Adipose tissue (tissue), 3 donors: ENCODE data around the gene MCC. TPM values are rescaled to one million over a fixed set of nuclear protein-coding genes. Genes with fewer than 3 reads are reported as not detected.

Source experiments
- H3K27ac ChIP-seq: one replicate; pipeline ENCODE4 v1.5.1; 2013; ENCODE audit warnings: low read depth, low read length
- WGBS, 3 donors: extraction: QIAGEN DNeasy Blood & Tissue Kit; methylation state at CpG; one replicate each; pipeline ENCODE4 v1.1.7; 2013; 5-methylcytosine and 5-hydroxymethylcytosine counted together
- polyA plus RNA-seq, 3 donors: library from polyadenylated mRNA; stranded (reverse); fragments of 200-250 nt; gene quantifications; one replicate each; pipeline ENCODE4 v1.2.3, GENCODE V29; 2013
- donor health status: healthy with polysubstance abuse.
- donor health status: Bipolar disorder and iron deficiency.
- donor health status: healthy.

Gene MCC
- polyA plus RNA-seq, 3 donors = 2.2 to 8.0 (median 8.0) TPM

DNA sequence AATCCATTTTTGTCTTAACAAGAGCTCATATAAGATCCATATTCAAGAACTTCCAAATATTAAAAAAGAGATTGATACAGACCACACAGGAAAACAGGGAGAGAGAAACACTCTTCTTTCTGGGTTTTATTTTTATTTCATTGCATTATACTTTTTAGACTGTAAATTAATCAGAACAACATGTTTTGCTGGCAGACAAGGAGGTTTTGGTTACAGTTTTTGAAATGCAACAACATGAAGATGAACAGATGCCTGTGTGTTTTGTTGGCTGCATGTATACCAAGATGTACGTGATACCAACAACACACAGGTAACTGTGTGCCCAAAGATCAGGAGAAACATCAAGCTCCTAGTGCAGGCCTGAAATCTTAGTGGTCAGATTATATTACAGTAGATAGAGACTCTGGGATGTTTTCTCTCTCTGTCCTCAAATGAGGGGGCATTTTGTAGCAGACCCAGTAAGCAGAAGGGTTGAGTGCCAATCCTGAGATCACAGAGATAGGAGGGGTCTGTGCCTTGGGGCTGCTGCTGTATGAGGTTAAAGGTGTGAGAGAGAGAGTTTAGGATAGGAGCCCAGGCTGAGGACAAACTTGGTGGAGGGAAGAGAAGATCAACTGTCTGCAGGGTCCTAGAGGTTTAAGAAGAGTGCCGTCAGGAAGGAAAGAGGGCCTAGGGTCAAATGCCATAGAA lies 359.5 kb downstream of the MCC start:
- no peak overlapping the region for H3K27ac ChIP-seq
- WGBS, 3 donors = 41 to 47% (median 43%) methylated on average over 2 of the region's 2 CpGs

DNA sequence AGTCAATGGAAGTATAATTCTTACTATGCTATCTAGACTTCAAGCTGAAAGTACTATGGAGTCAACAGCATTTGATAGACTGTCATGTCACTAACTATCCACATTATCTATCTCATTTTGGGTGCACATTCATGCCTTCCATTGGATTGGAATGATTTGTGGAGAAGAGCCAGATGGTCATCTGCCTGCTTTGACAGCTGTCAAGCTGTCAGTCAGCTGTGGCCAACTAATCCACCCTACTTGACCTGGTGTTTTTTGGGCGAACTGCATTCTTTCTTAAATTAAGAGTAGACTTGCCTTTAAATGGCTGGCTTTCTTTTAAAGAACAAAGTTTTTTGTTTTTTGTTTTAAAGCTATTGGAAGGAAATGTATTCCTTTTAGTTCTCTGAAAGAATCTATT lies 360.2 kb downstream of the MCC start:
- H3K27ac ChIP-seq = no peak overlapping the region
- WGBS, 3 donors = 89 to 94% (median 93%) methylated on average over 1 of the region's 1 CpG

DNA sequence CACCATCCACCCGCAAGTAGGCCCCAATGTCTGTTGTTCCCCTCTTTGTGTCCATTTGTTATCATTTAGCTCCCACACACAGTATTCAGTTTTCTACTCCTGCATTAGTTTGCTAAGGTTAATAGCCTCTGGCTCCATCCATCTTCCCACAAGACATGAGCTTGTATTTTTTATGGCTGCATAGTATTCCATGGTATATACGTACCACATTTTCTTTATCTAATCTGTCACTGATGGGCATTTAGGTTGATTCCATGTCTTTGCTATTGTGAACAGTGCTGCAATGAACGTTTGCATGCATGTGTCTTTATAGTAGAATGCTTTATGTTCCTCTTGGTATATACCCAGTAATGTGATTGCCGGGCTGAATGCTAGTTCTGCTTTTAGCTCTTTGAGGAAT lies 361.2 kb downstream of the MCC start:
- H3K27ac ChIP-seq = no peak overlapping the region
- 67 to 72% (median 70%) methylated on average over 4 of the region's 4 CpGs for WGBS, 3 donors

- 48 to 60% (median 50%) methylated on average over 4 of the region's 4 CpGs for WGBS, 3 donors
- H3K27ac ChIP-seq = no peak overlapping the region
Measured at GRCh38 chr5:113125371-113125770, 362.9 kb downstream of the MCC start.

DNA sequence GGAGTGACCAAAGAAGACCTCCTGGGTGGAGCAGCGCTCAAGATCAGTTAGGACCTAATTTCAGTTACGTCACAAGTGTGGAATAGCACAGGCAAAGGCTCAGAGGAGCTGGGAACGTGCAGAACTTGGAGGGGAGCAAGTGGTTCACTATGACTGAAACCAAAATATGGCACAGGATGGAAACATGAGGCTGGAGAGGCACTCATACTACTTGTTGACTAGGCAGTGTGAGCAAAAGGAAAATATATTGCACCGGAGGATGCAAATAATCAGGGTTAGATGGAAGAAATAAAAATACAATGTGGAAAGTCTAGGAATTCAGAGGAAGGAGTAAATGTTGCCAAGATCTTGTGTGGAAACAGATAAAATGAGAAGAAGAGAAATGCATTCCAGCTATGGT lies 363.3 kb downstream of the MCC start:
- WGBS, 3 donors = 81 to 87% (median 84%) methylated on average over 4 of the region's 4 CpGs
- H3K27ac ChIP-seq = no peak overlapping the region

DNA sequence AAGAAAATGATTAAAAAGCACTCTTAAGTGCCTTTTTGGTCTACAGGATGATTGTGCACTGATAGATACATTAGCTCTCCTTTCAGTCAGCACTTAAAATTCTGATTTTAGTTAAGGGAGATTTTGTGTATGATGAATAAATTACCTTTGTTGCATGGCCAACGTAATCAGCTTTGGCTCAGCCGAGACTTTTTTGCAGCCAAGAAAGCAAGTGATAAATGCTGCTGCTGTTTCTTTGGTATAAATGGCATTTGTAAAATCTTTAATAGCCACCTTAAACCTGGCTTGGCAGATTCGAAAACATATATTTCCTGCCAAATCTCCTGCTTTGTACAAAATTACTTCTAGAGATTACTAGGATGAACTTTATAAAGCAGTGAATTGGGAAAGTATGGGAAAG lies 364.0 kb downstream of the MCC start:
- no peak overlapping the region for H3K27ac ChIP-seq
- 18 to 62% (median 52%) methylated on average over 3 of the region's 3 CpGs for WGBS, 3 donors

GRCh38 chr5:113123618-113124017 lies 364.6 kb downstream of the MCC start:
- 49 to 86% (median 83%) methylated on average over 4 of the region's 4 CpGs for WGBS, 3 donors

DNA sequence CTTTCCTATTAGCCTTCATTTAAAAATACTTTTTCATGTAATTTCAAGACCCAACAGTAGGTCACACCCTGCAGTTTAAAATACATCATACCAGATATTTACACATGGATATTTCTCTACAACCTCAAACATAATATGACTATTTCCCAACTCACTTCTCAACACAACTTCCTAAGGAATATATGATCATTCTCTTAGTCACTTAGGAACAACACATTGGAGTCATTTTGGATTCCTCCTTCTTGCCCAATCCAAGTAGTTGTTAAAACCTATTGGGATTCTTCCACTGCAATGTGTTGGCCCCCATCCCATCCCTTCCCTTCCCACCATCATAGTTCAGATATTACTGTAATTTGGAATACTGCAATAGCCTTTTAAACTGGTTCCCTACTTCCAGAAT lies 366.2 kb downstream of the MCC start:
- no peak overlapping the region for H3K27ac ChIP-seq

More at GRCh38 chr5:113123618-113124017, 364.6 kb downstream of the MCC start:
- no peak overlapping the region for H3K27ac ChIP-seq

GRCh38 chr5:113119246-113119924 lies 368.9 kb downstream of the MCC start:
- H3K27ac ChIP-seq = no peak overlapping the region
- WGBS, 3 donors = 49 to 71% (median 51%) methylated on average over 9 of the region's 9 CpGs

GRCh38 chr5:113118765-113119164 lies 369.5 kb downstream of the MCC start:
- H3K27ac ChIP-seq = no peak overlapping the region
- 49 to 57% (median 54%) methylated on average over 7 of the region's 7 CpGs for WGBS, 3 donors

- H3K27ac ChIP-seq = no peak overlapping the region
- WGBS, 3 donors = 53 to 85% (median 83%) methylated on average over 3 of the region's 3 CpGs
Measured at GRCh38 chr5:113118298-113118697, 370.0 kb downstream of the MCC start.

DNA sequence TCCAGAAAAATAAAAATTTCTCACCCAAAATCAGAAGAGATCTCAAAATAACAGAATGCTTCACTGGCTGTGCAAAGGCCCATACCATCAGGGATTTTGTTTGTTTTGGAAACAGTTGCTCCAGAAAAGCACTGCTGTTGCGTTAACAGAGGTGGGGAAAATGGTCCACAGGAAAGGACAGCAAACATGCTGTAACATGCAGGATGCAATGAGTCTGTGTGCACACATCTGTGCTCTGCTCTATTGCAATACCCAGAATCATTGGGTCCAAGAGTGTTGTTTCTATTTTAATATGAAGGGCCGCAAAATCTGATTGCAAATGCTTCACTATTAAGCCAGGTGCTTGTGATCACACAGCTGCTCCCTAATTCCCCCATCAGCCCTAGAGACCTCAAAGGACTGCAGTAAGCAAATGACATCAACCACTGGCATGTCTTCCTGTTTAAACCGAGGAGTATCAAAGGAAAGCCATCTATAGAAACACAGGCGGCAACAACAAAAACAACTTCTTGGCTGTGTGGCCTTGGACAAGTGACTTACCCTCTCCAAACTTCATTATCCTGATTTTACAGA lies 370.6 kb downstream of the MCC start:
- WGBS, 3 donors = 69 to 77% (median 70%) methylated on average over 4 of the region's 4 CpGs
- no peak overlapping the region for H3K27ac ChIP-seq

GRCh38 chr5:113115956-113116355 lies 372.3 kb downstream of the MCC start:
- WGBS, 3 donors = 90 to 96% (median 92%) methylated on average over 4 of the region's 4 CpGs
- H3K27ac ChIP-seq = no peak overlapping the region

DNA sequence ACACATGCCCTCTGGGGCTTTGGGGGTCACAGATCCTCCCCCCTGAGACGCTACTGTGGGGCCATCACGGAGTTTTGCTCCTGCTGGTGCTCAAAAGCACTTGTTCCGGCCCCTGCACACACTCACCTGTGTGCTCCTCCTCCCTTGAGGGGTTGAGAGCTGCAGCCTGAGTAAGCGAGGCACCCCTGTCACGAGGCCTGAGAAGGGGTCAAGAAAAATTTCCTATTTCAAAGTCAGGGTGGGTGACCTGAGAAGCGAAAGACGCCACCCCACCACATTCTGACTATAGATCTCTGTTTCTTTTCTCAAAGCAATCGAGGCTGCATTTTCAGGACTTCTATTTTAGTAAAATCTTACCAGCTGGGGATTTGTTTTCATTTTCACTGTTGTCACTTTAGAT lies 373.2 kb downstream of the MCC start:
- H3K27ac ChIP-seq = no peak overlapping the region
- WGBS, 3 donors = 82 to 86% (median 85%) methylated on average over 8 of the region's 8 CpGs

GRCh38 chr5:113114559-113114958 lies 373.7 kb downstream of the MCC start:
- WGBS, 3 donors = 92 to 95% (median 95%) methylated on average over 7 of the region's 7 CpGs
- no peak overlapping the region for H3K27ac ChIP-seq

- no peak overlapping the region for H3K27ac ChIP-seq
- WGBS, 3 donors = 55 to 62% (median 60%) methylated on average over 3 of the region's 3 CpGs
Measured at GRCh38 chr5:113112435-113112834, 375.8 kb downstream of the MCC start.

- WGBS, 3 donors = 76 to 85% (median 82%) methylated on average over 6 of the region's 6 CpGs
- H3K27ac ChIP-seq = no peak overlapping the region
Measured at GRCh38 chr5:113110117-113110516, 378.1 kb downstream of the MCC start.

DNA sequence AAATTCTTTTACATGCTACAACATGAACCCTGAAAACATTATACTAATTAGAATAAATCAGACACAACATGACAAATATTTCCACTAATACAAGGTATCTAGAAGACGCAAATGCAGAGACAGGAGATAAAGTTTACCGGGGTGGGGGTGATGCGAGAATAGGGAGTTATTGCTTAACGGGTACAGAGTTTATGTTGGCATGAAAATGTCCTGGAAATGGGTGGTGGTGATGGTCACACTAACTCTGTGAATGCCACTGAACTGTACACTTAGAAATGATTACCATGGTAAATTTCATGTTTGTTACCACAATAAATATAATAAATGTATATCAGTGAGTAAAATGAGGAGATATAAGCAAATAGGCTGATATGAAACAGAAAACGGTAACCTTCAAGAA lies 378.9 kb downstream of the MCC start:
- 87 to 92% (median 90%) methylated on average over 5 of the region's 5 CpGs for WGBS, 3 donors
- no peak overlapping the region for H3K27ac ChIP-seq

GRCh38 chr5:113108485-113108884 lies 379.8 kb downstream of the MCC start:
- no peak overlapping the region for H3K27ac ChIP-seq
- 87 to 95% (median 91%) methylated on average over 5 of the region's 5 CpGs for WGBS, 3 donors

DNA sequence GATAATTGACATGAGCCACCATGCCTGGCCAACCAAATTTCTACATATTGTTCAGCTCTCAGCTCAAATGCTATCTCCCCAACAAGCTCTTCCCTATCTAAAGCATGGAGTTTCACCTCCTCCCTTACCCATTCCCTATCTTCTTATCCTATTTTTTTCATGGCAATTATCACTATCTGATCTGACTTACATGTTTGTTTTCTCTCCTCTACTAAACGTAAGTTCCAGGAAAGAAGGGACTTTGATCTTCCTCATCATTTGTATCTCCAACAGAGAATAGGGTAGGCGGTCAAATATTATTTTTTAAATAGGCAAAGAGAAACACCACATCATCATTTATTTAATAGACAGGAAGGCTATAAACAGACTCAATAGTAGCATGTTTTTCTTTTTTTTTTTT lies 381.4 kb downstream of the MCC start:
- WGBS, 3 donors = 73 to 93% (median 89%) methylated on average over 2 of the region's 2 CpGs
- no peak overlapping the region for H3K27ac ChIP-seq
